Measurements from ENCODE around the gene TLR8.

TLR8 gene

DNA sequence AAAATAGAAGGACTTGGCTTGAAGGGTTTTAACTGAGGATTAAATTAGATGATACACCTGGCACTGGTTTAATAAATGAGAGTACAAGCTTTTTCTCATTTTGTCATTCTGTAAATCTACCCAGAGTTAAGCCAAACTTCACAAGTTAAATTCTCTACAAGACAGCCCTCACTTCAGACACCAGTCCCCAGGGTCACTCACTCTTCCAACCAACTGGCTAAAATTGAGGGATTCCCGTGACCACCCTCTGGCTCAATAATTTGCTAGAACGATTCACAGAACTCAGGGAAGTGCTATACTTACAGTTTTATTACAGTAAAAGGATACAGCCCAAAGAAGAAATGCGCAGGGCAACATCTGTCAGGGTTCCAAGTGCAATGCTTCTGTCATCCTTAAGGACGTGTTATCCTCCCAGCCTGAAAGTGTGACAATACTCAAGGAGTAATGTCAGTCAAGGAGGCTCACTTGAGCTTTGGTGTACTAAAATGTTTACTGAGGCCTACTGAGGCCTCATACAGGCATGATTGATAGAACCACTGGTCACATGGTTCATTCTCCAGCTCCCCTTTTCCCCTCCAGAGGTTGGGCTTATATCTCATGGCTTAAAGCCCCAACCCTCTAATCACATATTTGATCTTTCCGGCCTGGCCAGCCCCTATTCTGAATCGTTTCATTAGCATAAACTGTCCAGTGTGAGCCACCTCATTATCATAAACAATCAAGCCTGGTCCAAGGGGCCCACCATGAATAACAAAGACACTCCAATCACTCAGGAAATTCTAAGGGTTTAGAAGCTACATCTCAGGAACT lies 58.9 kb downstream of the TLR8 start:
- no peak for DNase-seq (ENCODE audit: low read depth, low spot score)

DNA sequence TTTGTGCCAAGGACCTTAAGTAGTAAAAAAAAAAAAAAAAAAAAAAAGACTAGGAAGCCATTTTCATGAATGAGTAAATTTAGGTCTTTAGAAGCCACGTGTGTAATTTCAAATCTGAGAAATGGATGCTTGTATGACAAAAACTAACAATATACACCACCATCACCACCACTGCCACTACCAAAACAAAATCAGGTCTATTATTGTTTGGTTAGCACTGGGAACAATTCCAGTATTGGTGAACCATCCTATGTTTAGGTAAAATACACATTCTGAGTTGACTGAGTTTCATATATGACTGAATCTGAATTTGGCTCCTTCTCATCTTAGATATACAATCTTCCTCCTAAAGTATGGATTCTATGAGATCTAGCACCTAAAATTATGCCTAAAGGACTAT lies 59.7 kb downstream of the TLR8 start:
- DNase-seq (ENCODE audit: low read depth, low spot score) = no peak

DNA sequence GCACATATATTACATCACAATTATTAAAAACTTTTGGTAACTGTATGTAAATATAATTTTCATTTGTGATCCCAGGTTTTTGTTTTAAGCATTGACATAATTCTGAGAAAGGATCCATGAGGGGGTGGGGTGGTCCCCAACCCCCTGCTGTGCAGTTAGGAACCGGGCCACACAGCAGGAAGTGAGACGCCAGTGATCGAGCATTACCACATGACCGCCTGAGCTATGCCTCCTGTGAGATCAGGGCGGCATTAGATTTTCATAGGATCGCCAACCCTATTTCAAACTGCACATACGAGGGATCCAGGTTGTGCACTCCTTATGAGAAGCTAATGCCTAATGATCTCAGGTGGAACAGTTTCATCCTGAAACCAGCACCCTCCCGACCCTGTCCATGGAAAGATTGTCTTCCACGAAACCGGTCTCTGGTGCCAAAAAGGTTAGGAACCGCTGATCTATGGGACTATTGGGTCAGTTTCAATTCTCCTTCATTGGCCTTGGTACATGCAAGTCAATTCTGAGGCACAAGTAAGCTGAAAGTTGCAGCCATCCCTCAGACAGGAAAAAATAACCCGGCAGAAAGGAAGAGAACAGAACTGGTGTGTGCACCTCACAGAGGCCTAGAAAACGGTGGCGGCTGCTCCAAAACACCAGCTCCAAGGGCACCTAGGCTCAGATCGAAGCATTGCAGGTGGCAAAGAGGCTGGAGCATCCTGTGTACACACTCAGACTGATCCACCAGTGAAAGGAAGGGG lies 61.5 kb downstream of the TLR8 start:
- DNase-seq (ENCODE audit: low read depth, low spot score) = no peak

DNA sequence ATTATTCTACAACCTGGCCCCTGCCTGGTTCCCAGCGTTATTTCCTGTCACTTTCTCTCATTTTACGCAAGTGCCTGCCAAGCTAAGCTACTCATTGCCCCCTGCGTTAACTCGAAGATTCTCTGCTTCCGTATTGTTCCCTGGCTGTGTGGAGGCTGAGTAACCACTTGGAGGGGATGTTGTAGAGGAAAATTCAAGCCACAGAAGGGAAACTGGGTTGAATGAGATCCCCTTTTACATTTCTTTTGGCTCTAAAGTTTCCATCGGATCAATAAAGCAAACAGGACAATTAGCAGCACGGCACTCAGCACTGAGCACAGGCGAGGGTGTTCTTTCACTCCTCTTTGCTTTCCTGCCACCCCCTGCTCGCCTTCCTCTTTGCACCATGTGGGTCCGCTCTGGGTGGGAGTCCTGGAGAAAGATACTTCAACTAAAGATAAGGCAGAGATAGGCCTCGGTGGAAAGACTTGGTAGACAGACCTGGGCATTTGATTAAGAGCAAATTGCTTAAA lies 64.3 kb downstream of the TLR8 start:
- DNase-seq (ENCODE audit: low read depth, low spot score) = no peak

DNA sequence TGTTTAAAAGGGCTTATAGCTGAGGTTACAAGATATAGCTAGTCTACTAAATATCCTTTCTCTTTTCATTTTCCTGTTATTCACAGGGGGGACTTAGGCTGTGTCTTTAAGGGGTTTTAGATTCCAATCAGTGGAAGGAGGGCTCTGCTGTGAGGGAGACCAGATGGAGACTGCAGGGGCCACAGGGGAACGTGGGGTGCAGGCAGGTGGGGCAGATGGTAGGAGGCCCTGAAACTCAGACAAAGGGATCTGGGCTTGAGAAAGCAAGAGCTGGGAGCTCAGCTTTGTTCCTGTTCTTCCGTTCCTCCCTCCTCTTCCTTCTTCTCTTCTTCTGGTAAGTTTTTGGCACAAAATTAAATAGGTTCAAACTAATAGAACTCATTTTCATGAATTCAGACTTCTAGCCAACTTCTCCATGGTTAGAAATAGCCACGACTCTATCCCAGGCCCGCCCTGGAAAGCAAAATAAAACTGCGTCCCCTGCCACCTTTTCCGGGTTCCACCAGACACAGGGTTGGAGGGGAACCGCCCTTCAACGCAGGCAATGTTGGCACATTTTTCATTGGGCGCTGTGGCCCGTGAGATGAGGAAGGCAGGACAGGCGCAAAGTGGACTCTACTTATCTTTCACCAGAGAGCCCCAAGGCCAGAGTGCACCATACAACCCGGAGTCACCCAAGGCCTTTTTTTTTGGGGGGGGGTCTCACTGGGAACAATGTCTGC lies 65.0 kb downstream of the TLR8 start:
- DNase-seq (ENCODE audit: low read depth, low spot score) = no peak

DNA sequence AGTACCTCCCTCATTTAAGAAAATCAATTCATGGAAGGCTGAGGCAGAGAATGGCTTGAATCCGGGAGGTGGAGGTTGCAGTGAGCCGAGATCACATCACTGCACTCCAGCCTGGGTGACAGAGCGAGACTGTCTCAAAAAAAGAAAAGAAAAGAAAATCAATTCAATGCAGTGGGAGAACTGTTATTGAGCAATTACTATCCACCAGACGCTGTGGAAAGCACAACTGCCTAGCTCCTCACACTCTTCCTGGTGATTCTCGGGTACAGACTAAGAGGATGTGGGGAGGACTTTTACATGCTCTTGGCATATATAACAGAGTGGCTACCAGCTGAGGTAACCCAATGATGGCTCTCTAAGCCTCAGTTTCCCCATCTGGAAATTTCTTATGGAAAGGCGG lies 65.8 kb downstream of the TLR8 start:
- DNase-seq (ENCODE audit: low read depth, low spot score) = no peak
